Activated CD8-positive, alpha-beta T cell treated with anti-CD3 and anti-CD28 coated beads for 36 hours (primary cell): ENCODE measurements around the gene PDCD5. TPM values are rescaled to one million over a fixed set of nuclear protein-coding genes. Genes with fewer than 3 reads are reported as not detected.

Experiments
- ATAC-seq: fragments of 200-7000 bp; cut with Tn5 transposase; one replicate; pipeline ENCODE4 v1.10.0; 2021; ENCODE audit warnings: mild to moderate bottlenecking, moderate library complexity
- CTCF ChIA-PET: fragments of 350-600 bp; sonication (Branson Sonifier 250); formaldehyde crosslinking; loops from one replicate; lab custom pipeline; 2021; ENCODE audit warnings: antibody characterized with exemption; lab: Charles Lee
- POLR2A ChIA-PET: fragments of 350-600 bp; sonication (Branson Sonifier 250); formaldehyde crosslinking; loops from one replicate; lab custom pipeline; 2021; ENCODE audit warnings: antibody characterized with exemption; lab: Charles Lee
- DNase-seq: peaks from one replicate; pipeline ENCODE4 v3.0.0-alpha.2; 2020
- H3K27ac Mint-ChIP-seq: one replicate; pipeline ENCODE4 v1.8.0; 2021; ENCODE audit warnings: mild to moderate bottlenecking, mixed read lengths
- H3K27me3 Mint-ChIP-seq: one replicate; pipeline ENCODE4 v1.8.0; 2021; ENCODE audit warnings: mixed read lengths
- H3K36me3 Mint-ChIP-seq: one replicate; pipeline ENCODE4 v1.8.0; 2021; ENCODE audit warnings: low read depth, mixed read lengths
- H3K4me1 Mint-ChIP-seq: one replicate; pipeline ENCODE4 v1.8.0; 2021; ENCODE audit warnings: low read depth, mixed read lengths
- H3K4me3 Mint-ChIP-seq: one replicate; pipeline ENCODE4 v1.8.0; 2021; ENCODE audit warnings: mild to moderate bottlenecking, moderate library complexity, mixed read lengths
- H3K9me3 Mint-ChIP-seq: one replicate; pipeline ENCODE4 v1.8.0; 2021; ENCODE audit warnings: mixed read lengths
- intact Hi-C: fragments of 100-400 bp; cut with micrococcal nuclease; formaldehyde crosslinking; loops from one replicate; pipeline ENCODE4 v1.10.0; 2022
- total RNA-seq, 2 experiments: library from RNA; stranded (reverse); gene quantifications; one replicate each; pipeline ENCODE4 v1.2.3, GENCODE V29; 2021
- TF ChIP-seq, protein P1 (sequence below): fragments of 200-600 bp; IDR thresholded peaks from one replicate; pipeline ENCODE4 v1.8.0; 2022; ENCODE audit warnings: antibody characterized with exemption, mild to moderate bottlenecking

The PDCD5 gene
- total RNA-seq, 2 experiments from 2014 or later = 221 to 222 TPM

DNA sequence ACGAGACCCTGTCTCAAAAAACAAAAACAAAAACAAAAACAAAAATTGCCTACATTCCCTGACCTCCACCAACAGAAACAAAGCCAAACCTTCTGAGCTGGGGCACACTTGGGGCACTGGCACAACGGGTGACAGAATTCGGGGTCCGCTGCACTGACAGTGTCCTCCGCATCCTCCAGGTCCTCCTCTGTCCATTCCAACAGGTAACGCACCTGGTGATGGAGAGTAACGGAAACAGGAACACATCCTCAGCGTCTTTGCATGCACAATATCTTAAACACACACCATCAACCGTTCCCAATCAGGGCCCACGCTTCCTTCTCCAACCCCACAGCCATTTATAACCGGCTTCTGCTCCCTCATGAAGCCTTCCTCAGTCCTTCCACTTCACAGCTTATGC, 34.6 kb downstream of the PDCD5 start:
- Mint-ChIP-seq H3K4me1 (no peaks in the 10 kb centered on the region), H3K9me3 (no peaks in the 10 kb centered on the region), H3K27ac (no peak overlapping the region), H3K36me3 (peaks cover 35% of the 10 kb centered on the region), H3K4me3 (no peak overlapping the region), H3K27me3 (no peaks in the 10 kb centered on the region)
- intact Hi-C loops = no loop called here
- ATAC-seq = no peak
- ChIA-PET CTCF (interaction anchor here (0.6 to 2.6 kb wide), 2 partner anchors 16 to 63 kb away, joined by 3 to 10 read pairs; no protein-coding TSS in a partner anchor), POLR2A (no interaction called here)
- no peak for DNase-seq
- TF ChIP-seq, protein P1, sequence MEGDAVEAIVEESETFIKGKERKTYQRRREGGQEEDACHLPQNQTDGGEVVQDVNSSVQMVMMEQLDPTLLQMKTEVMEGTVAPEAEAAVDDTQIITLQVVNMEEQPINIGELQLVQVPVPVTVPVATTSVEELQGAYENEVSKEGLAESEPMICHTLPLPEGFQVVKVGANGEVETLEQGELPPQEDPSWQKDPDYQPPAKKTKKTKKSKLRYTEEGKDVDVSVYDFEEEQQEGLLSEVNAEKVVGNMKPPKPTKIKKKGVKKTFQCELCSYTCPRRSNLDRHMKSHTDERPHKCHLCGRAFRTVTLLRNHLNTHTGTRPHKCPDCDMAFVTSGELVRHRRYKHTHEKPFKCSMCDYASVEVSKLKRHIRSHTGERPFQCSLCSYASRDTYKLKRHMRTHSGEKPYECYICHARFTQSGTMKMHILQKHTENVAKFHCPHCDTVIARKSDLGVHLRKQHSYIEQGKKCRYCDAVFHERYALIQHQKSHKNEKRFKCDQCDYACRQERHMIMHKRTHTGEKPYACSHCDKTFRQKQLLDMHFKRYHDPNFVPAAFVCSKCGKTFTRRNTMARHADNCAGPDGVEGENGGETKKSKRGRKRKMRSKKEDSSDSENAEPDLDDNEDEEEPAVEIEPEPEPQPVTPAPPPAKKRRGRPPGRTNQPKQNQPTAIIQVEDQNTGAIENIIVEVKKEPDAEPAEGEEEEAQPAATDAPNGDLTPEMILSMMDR = no peak

DNA sequence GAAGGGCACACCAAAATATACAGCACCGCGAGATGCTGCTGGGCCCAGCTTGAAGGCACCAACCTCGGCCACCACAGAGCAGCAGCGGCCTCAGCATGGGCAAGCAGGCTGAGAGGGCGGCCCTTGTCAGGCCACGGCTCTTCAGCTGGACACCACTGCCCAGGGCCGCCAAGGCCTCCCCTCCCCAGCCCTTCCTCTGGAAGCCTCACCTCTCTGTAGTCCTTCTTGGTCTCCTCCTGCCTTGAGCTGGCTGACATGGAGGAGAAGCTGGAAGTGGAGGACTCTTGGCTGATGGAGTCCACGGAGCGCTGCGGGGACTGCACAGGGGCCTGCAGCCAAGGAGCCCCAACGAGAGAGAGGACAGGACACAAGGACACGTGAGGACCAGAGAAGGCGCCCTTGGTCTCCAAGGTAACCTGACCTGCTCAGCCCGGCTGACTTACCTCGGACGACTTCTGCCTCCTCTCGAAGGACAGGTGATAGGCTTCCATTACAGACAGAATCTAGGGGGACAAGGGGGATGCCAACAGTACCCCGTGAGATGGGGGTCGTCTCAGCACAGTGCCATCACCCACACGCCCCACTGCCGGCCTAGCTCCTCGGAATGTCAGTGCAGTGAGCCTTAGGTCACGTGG, 38.2 kb downstream of the PDCD5 start:
- Mint-ChIP-seq H3K27me3 (no peaks in the 10 kb centered on the region), H3K27ac (no peak overlapping the region), H3K4me3 (no peak overlapping the region), H3K4me1 (no peaks in the 10 kb centered on the region), H3K9me3 (no peaks in the 10 kb centered on the region), H3K36me3 (peaks cover 36% of the 10 kb centered on the region)
- TF ChIP-seq, protein P1 = no peak
- POLR2A ChIA-PET = no interaction called here
- no peak for DNase-seq
- no peak for ATAC-seq
- CTCF ChIA-PET = no interaction called here
- intact Hi-C loops = no loop called here

DNA sequence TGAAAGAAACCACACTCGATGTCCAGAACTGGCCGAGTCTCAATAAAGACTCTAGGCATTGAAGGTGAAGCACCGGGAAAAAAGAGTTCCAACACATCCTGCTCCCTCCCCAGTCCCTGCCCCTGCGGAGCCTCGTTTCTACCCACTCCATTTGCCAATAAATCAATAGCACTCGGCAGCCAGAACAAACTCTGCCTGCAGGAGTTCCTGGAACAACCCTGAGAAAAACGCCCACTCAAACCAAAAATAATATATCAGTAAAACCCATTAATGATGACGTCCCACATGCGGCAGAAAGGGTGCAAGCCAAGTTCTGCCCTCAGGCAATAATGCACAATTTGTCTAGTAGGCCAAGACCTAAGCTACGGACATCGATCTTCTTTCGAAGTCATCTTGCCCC, 41.0 kb downstream of the PDCD5 start:
- POLR2A ChIA-PET = no interaction called here

DNA sequence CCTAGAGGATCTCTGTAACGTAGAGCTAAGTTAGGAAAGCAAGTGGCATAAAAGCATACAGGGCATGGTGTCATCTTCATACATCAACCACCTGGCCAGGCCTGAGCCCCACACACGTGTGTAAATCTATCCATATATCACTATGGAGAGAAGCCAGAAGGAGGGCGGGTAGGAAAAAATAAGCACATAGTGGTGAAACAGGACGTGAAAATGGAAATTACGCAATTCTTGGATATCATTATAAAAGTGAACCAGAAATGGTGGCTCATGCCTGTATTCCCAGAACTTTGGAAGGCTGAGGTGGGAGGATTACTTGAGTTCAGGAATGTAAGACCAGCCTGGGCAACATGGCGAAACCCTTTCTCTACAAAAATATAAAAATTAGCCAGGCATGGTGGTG, 43.4 kb downstream of the PDCD5 start:
- H3K4me1 Mint-ChIP-seq = no peaks in the 10 kb centered on the region
- H3K27me3 Mint-ChIP-seq = no peaks in the 10 kb centered on the region
- peaks cover 21% of the 10 kb centered on the region for H3K36me3 Mint-ChIP-seq
- no peak overlapping the region for H3K27ac Mint-ChIP-seq
- CTCF ChIA-PET = interaction anchor here (1.3 kb wide), 1 partner anchor 12 kb away, joined by 4 read pairs; no protein-coding TSS in a partner anchor
- POLR2A ChIA-PET = no interaction called here
- TF ChIP-seq, protein P1 = no peak
- intact Hi-C loops = no loop called here
- DNase-seq (no peak), ATAC-seq (no peak)
- H3K9me3 Mint-ChIP-seq = no peaks in the 10 kb centered on the region
- no peak overlapping the region for H3K4me3 Mint-ChIP-seq

More for the DNA sequence above, 41.0 kb downstream of the PDCD5 start:
- Mint-ChIP-seq H3K36me3 (peaks cover 28% of the 10 kb centered on the region), H3K27me3 (no peaks in the 10 kb centered on the region), H3K4me3 (no peak overlapping the region), H3K9me3 (no peaks in the 10 kb centered on the region), H3K4me1 (no peaks in the 10 kb centered on the region), H3K27ac (no peak overlapping the region)
- DNase-seq (no peak), ATAC-seq (no peak)
- CTCF ChIA-PET = no interaction called here
- TF ChIP-seq, protein P1 = no peak
- intact Hi-C loops = no loop called here

DNA sequence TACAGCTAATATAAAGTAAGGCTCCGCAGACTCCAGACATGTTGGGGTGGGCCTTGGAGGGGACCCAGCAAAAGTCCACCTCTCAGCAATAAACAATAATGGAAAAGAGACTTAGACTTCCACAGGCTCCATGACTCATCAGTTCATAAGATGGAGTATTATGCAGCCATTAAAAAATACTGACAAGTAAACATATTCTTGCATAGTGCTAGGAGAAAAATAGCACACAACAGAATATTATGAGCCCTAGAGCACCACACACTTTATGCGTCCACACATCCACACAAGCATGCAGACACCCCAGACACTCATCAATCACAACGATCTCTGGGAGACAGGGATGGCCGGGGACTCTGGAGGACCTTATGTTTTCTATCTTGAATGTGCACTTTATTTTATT, 46.0 kb downstream of the PDCD5 start:
- DNase-seq = no peak
- TF ChIP-seq, protein P1 = no peak
- no peak overlapping the region for H3K27ac Mint-ChIP-seq
- ATAC-seq = no peak
- H3K36me3 Mint-ChIP-seq = peaks cover 12% of the 10 kb centered on the region
- no peaks in the 10 kb centered on the region for H3K9me3 Mint-ChIP-seq
- H3K4me3 Mint-ChIP-seq = no peak overlapping the region
- intact Hi-C loops = no loop called here
- ChIA-PET POLR2A (no interaction called here), CTCF (no interaction called here)
- no peaks in the 10 kb centered on the region for H3K4me1 Mint-ChIP-seq
- no peaks in the 10 kb centered on the region for H3K27me3 Mint-ChIP-seq
